Embryonic facial prominence (tissue), 1 donor: Measurements from ENCODE around the gene RHOD.

ENCODE experiments used
- DNase-seq: peaks from one replicate; pipeline ENCODE4 v3.0.0-alpha.2; 2016; ENCODE audit errors: extremely low spot score

The RHOD gene

GRCh38 chr11:67032830-67033551 is 23.7 kb upstream of the RHOD start:
- DNase-seq: no peak

- DNase-seq: no peak
Measured at GRCh38 chr11:67033661-67034166, 22.9 kb upstream of the RHOD start.

DNA sequence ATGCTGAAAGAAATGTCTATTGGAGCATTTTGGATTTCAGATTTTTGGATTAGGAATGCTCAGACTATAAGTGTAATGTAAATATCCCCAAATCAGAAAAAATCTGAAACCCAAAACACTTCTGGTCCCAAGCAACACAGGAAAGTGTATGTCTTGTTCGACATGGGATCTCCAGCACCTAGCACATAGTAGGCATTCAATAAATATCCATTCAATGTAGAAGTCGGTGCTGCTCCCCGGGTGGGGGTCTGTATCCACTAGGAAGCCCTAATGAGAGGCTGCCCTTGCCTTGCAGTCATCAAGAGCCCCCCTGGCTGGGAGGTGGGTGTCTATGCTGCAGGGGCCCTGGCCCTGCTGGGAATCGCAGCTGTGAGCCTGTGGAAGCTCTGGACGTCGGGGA is 22.3 kb upstream of the RHOD start:
- no peak for DNase-seq

DNA sequence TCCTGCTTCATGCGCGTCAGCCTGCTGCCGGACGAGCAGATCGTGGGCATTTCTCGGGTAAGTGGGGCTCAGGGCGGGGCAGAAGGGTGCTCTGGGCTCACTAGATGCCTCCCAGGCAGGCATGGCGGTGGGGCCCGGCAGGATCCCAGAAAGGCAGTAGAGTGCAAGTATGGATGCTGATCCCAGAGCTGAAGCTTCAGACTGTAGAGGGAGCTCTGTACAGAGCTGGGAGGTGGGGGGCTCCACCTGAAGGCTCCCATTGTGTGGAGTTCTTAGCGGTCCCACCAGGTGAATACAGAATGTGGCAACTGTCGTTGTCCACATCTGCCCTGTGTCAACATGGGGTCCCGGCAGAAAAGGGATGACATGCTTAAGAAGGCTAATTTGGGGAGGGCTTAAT is 16.5 kb upstream of the RHOD start:
- no peak for DNase-seq

GRCh38 chr11:67041602-67042001 is 15.0 kb upstream of the RHOD start:
- no peak for DNase-seq

DNA sequence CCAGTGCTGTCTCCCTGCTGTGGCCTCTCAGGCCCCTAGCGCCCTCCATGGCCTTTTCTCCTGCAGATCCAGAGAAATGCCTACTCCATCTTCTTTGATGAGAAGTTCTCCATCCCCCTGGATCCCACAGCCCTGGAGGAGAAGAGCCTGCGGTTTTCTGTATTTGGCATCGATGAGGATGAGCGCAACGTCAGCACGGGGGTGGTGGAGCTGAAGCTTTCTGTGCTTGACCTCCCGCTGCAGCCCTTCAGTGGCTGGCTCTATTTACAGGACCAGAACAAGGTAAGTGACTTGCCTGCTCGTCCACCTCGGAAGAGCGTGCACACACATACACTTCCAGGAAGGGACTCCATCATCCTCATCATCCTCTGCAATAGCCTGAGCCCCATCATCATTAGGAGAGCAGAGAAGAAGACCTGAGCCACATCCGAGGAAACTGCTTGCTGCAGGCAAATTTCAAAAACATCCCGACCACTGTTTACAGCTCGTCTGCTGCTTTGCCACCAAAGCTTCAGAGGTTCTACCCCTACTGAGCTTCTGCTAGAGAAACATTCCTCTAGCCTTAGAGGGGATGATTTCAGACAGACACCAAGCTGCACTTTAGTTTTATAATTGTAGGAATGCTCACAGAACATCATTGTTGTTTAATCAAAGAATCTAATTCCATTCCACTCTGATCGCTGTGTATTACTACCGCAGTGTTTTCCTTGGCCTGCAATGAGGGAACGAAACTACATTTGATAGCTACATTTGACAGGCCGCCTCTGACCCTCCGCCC is 12.9 kb upstream of the RHOD start:
- no peak for DNase-seq

DNA sequence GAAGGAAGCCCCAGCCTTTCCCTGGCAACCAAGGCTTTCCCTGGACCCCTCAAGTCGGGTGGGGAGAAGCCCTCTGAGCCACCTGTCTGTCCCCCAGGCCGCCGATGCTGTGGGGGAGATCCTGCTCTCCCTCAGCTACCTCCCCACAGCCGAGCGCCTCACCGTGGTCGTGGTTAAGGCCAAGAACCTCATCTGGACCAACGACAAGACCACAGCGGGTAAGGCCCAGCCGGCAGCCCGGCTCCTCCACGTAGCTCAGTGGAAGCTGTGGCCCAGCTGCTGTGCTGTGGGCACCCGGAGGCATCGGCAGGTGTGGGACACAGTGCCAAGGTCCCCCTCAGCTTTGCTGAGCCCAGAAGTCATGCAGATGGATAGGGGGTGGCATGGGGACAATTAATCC is 12.2 kb upstream of the RHOD start:
- no peak for DNase-seq

- DNase-seq: no peak
Measured at GRCh38 chr11:67045314-67045713, 11.3 kb upstream of the RHOD start.

DNA sequence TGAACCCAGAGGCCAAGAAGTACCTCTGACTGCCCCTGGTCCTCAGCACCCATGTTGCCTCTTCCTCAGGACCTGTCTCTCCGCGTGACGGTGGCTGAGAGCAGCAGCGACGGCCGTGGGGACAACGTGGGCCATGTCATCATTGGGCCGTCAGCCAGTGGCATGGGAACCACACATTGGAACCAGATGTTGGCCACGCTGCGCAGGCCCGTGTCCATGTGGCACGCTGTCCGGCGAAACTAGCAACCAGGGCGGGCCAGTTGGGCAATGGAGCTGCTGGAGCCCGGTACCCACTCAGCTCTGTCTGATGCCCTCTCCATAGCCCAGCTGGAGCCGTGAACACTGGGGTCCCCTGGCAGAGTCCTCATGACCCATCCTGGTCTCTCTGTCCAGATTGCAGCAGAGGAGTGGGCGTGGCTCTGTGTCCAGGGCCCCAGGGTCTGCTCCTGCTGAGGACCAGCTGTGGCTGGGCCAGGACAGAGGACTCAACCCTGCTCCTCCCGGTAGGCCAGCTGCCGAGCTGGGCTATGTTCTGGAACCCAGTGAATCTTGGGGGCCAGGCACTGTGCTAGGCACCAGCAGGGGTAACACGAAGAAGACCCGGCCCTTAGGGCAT is 8.0 kb upstream of the RHOD start:
- no peak for DNase-seq

DNA sequence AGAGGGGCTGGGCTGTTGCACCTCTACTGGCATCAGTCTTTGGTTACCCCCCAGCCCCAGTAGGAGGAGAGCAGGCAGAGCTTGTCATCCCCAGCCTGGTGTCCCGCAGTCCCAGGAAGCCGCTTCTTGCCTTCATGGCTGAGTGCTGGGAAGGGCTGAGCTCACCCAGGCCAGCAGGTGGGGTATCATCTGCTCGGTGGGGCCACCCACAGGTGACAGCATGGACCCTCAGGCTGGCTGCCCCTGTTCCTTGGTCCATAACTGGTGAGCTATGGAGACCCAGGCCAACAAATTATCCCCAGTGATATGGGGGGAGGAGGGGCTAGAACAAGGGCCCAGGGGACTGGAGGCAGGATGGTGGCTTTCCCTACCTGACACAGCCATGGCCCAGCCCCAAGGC is 6.5 kb upstream of the RHOD start:
- DNase-seq: no peak

GRCh38 chr11:67051180-67051893 is 5.3 kb upstream of the RHOD start:
- no peak for DNase-seq

DNA sequence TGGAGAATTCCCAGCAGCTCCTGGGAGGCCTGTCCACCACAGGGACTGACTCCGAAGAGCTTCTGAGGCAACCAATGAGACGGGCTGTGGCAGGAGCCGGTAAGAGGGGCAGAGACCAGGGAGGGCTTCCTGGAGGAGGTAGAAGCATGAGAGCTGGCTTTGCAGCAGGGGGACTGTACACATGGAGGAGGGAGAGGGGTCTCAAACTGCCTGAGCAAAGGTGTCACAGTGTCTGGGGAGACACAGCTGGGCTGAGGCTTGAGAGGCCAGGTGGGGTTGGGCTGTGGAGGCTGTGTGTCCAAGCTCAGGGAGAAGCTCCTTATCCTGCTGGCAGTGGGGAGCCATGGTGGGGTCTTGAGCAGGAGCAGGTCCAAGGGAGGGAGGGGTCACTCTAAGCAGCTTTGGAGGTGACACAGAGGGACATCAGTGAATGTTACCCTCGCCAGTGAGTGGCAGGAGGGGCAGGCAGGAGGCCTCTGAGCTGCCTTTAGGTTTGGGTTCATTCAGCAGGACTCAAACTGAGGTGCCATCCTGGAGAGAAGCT is 4.6 kb upstream of the RHOD start:
- DNase-seq: no peak

- DNase-seq: no peak
Measured at GRCh38 chr11:67052891-67053290, 3.8 kb upstream of the RHOD start.

GRCh38 chr11:67053896-67054329 is 2.7 kb upstream of the RHOD start:
- no peak for DNase-seq

GRCh38 chr11:67054346-67054835 is 2.3 kb upstream of the RHOD start:
- DNase-seq: no peak

DNA sequence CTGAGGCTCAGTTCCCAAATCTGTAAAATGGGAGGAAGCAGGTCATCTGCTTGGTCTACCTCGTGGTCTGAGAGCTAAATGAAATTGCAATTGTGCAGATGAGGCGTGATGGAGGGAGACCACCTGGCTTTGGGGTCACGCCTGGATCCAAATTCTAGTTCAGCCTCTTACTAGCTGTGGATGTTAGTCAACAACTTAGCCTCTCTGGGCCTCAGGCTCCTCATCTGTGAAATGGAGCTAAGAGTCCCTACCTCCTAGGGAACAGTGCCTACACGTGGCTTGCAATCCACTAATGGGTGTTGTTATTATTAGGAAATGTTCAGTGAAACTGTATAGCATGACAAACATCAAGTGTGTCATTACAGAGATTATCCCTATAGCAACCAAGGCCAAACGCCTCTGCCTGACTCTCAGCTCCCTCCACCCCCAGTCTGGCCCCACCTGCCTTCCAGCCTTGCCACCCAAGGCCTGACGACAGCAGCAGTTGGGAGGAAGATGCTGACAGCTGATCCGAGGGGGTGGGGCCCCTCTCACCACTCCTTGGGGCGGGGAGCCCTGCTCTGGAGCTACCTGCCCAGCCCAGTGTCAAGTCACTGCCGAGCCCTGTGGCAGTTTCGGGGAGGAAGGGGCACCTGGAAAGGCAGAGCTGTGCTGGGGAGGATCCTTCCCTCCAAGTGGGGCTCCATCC is 1.7 kb upstream of the RHOD start:
- peak; percentile 35 for DNase-seq

DNA sequence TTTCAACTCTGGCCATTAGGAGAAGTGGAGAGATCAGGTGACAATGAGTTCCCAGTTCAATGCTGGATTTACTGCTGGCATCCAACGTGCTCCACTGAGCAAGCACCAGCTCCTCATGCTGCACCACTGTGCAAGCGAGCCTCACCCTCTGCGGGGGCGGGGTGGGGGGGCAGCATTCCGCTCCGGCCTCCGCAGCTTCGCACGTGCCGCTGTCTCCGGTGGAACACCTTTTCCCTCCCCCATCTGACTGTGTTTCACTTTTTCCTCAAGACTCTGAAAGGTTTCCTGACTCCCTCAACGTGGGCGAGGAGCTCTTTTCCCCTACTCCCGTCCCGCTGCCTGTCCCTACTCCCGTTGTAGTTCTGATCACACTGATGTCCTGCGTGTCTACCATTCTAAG is 835 bp upstream of the RHOD start:
- no peak for DNase-seq

DNA sequence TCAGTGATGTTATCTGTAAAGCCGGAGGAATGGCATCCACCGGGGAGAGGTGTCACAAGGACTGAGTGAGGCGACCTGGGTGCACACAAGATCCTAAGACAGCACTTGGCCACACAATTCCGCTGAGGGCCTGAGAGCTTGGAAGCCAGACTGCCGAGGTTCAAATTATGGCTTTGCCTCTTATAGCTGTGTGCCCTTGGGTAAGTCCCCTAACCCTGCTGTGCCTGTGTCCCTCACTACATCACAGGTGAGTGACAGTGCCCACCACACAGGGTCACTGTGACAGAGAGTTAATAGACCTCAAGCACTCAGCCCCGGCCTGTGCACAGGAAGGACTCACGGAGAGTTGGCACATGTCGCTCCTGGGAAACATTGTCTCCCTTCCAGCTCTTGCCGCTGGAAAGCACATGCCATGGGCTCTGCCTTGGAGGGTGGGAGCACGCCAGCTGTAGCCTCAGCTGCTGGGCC is 592 bp downstream of the RHOD start:
- no peak for DNase-seq

DNA sequence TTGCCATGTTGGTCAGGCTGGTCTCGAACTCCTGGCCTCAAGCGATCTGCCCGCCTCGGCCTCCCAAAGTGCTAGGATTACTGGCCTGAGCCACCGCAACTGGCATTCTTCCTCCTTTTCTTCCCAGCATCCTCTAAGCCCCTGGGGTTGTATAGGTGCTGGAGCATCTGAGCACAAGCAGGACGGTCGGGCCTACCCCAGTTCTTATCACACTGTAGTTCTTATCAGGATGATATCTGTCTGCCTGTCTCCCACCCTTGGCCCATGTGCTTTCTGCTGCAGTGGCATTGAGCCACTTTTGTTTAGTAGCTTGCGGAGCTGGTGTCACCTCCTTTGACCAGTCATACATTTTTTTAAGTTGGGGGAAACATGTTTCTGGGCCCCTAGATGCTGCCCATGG is 1.9 kb downstream of the RHOD start:
- no peak for DNase-seq

- DNase-seq: no peak
Measured at GRCh38 chr11:67059671-67060070, 3.0 kb downstream of the RHOD start.

DNA sequence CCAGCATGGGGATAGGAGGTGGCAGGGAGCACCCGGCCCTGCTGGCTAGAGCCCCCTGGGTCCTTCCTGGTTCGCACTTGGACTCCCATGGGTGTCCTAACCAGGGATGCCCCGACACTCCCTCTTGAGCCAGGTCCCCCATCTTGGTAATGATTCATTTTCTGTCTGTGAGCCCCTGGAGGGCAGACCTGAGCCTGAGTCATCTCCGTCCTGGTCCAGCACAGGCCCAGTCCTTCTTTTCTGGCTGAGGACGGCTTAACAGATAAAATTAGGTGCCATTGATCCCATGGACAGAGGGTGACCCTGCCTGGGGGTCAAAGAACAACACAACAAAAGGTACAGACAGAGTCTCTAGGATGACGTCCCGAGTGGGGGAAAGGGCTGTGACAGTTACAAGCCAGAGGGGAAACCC is 3.5 kb downstream of the RHOD start:
- DNase-seq: no peak
